ENCODE measurements around the gene LSM12. TPM values are rescaled to one million over a fixed set of nuclear protein-coding genes. Genes with fewer than 3 reads are reported as not detected.
"Not testable (repeated sequence)": the region's sequence is repeated elsewhere in the genome, so short reads cannot be mapped to it uniquely, and the experiment has no call there.

The LSM12 gene
- total RNA-seq, 2 experiments from 2014 or later: 35.4 to 67.9 TPM

- no TSS peak for BruUV-seq (replicated peaks)
- H3K4me2 ChIP-seq (ENCODE audit: low read length): no peak overlapping the region
- H3K36me3 ChIP-seq (ENCODE audit: insufficient read depth, low read length): peaks cover 92% of the 10 kb centered on the region
- H3K27ac ChIP-seq (ENCODE audit: low read depth, low read length, poor library complexity, severe bottlenecking): no peak overlapping the region
- 0 out of 2 replicates have a peak, but pooled peaks cover 2% of the 10 kb centered on the region for H4K20me1 ChIP-seq (ENCODE audit: insufficient read depth, low read length)
- ChIA-PET CTCF (ENCODE audit: unreplicated experiment) (no interaction called here), POLR2A (no interaction called here)
- no peak overlapping the region for H3K4me3 ChIP-seq (ENCODE audit: low read depth, low read length, poor library complexity, severe bottlenecking)
- no peak overlapping the region for H2AFZ ChIP-seq (ENCODE audit: low read length)
- intact Hi-C loops (cut with micrococcal nuclease; ENCODE audit: unreplicated experiment): no loop called here
- no peaks in the 10 kb centered on the region for H3K9me2 ChIP-seq (ENCODE audit: insufficient read depth, low read length)
- no peak for DNase-seq (ENCODE audit: low spot score)
- H3K4me1 ChIP-seq (ENCODE audit: insufficient read depth, low read length, poor library complexity, severe bottlenecking): no peaks in the 10 kb centered on the region
- TF ChIP-seq EZH2phosphoT487 (IDR thresholded peaks at IDR 0.05; ENCODE audit: borderline replicate concordance, low read depth, low read length) (no peak), CTCF (conservative IDR thresholded peaks at IDR 0.05; ENCODE audit: low read length) (no peak)
- peaks cover 47% of the 10 kb centered on the region; the same call in 1 of the 2 replicates for H3K79me2 ChIP-seq (ENCODE audit: insufficient read depth, low read depth, low read length)
- no peaks in the 10 kb centered on the region for H3K9me3 ChIP-seq (ENCODE audit: low read length)
Observed at GRCh38 chr17:44049294-44050060, 17.0 kb downstream of the LSM12 start.

- Histone ChIP-seq H3K36me3 (ENCODE audit: insufficient read depth, low read length) (peaks cover 85% of the 10 kb centered on the region), H3K79me2 (ENCODE audit: insufficient read depth, low read depth, low read length) (peaks cover 42% of the 10 kb centered on the region)
- H2AFZ ChIP-seq (ENCODE audit: low read length); H3K4me3 ChIP-seq (ENCODE audit: low read depth, low read length, poor library complexity, severe bottlenecking); H3K27ac ChIP-seq (ENCODE audit: low read depth, low read length, poor library complexity, severe bottlenecking); BruUV-seq (replicated peaks); H3K4me2 ChIP-seq (ENCODE audit: low read length); CTCF ChIA-PET (ENCODE audit: unreplicated experiment); intact Hi-C loops (cut with micrococcal nuclease; ENCODE audit: unreplicated experiment); H3K9me3 ChIP-seq (ENCODE audit: low read length); H3K4me1 ChIP-seq (ENCODE audit: insufficient read depth, low read length, poor library complexity, severe bottlenecking); DNase-seq (ENCODE audit: low spot score); H3K9me2 ChIP-seq (ENCODE audit: insufficient read depth, low read length); H4K20me1 ChIP-seq (ENCODE audit: insufficient read depth, low read length); POLR2A ChIA-PET: not testable (repeated sequence)
Observed at GRCh38 chr17:44046893-44047292, 19.6 kb downstream of the LSM12 start.

GRCh38 chr17:44045486-44045885 lies 21.0 kb downstream of the LSM12 start:
- ChIA-PET POLR2A (no interaction called here), CTCF (ENCODE audit: unreplicated experiment) (no interaction called here)
- H3K36me3 ChIP-seq (ENCODE audit: insufficient read depth, low read length): peaks cover 82% of the 10 kb centered on the region
- H3K9me3 ChIP-seq (ENCODE audit: low read length): no peaks in the 10 kb centered on the region
- DNase-seq (ENCODE audit: low spot score): no peak
- H3K9me2 ChIP-seq (ENCODE audit: insufficient read depth, low read length): no peaks in the 10 kb centered on the region
- no TSS peak for BruUV-seq (replicated peaks)
- no peak overlapping the region for H2AFZ ChIP-seq (ENCODE audit: low read length)
- intact Hi-C loops (cut with micrococcal nuclease; ENCODE audit: unreplicated experiment): no loop called here
- H3K4me3 ChIP-seq (ENCODE audit: low read depth, low read length, poor library complexity, severe bottlenecking): no peak overlapping the region
- H3K79me2 ChIP-seq (ENCODE audit: insufficient read depth, low read depth, low read length): peaks cover 55% of the 10 kb centered on the region
- no peaks in the 10 kb centered on the region for H3K4me1 ChIP-seq (ENCODE audit: insufficient read depth, low read length, poor library complexity, severe bottlenecking)
- H3K27ac ChIP-seq (ENCODE audit: low read depth, low read length, poor library complexity, severe bottlenecking): no peak overlapping the region
- H3K4me2 ChIP-seq (ENCODE audit: low read length): no peak overlapping the region
- H4K20me1 ChIP-seq (ENCODE audit: insufficient read depth, low read length): 0 out of 2 replicates have a peak, but pooled peaks cover 11% of the 10 kb centered on the region
- TF ChIP-seq EZH2phosphoT487 (IDR thresholded peaks at IDR 0.05; ENCODE audit: borderline replicate concordance, low read depth, low read length): no peak
- TF ChIP-seq CTCF (conservative IDR thresholded peaks at IDR 0.05; ENCODE audit: low read length): no peak

All from OCI-LY7 (cell line).